Raji (cell line): ENCODE measurements around the gene PJA2.

Experiments used
- POLR2A ChIP-seq: IDR thresholded peaks from 2 replicates; pipeline ENCODE4 v1.6.1; 2011; ENCODE audit warnings: low read depth, low read length, control low read depth; ENCODE audit not compliant: insufficient read depth

Gene PJA2

DNA sequence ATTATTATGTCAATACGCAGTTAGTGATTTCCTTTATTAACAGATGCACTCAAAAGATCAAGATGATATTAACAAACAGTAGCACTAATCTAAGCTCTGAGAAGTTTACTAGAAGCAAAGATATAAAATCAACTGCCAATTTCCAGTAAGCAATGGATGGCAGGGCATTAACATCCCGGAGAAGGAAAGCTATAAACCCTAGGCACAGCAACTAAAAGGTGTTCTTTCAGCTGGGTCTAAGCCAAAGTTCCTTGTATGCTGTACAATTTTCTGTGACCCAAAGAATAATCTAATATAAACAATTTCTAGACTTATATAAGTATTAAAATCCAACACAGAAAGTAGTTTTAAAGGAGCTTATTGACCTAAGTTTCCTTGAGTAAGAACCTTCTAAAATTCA lies 39.4 kb downstream of the PJA2 start:
- TF ChIP-seq POLR2A, result no peak

DNA sequence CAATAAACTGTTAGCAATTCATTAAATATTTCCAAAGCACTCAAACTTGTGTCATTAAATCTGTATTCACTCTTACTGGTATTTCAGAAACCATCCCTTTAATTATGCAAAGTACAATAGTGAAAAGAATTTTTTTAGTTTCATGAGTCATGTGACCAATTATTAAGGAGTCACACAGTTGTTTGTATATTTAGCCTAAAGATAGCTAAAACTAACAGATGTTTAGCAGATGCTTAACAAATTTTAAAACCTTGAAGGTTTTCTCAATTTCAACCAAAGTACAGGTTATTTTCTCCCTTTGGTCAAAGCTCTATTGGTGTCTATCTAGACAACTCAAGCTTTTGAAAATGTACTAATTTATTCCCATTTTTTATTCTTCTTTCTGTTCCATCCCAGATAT lies 44.1 kb downstream of the PJA2 start:
- no peak for TF ChIP-seq POLR2A

DNA sequence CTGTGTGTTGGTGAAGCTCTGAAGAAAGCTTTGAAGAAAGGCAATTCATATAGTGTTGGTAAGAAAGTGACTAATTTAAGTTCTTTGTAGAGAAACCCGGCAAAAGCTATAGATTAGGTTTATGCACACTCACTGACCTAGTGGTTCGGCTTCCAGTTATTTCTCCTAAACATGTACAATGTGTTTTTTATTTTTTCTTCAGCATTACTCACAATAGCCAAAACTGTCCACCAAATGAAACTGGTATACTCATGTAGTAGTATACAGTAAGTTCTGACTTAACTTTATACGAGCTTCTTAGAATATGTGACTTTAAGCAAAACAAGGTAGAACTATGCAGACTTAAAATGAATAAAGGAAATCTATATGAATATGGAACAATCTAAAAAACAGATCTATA lies 44.8 kb downstream of the PJA2 start:
- TF ChIP-seq POLR2A, result no peak

GRCh38 chr5:109359642-109360041 lies 50.1 kb downstream of the PJA2 start:
- TF ChIP-seq POLR2A, result no peak

DNA sequence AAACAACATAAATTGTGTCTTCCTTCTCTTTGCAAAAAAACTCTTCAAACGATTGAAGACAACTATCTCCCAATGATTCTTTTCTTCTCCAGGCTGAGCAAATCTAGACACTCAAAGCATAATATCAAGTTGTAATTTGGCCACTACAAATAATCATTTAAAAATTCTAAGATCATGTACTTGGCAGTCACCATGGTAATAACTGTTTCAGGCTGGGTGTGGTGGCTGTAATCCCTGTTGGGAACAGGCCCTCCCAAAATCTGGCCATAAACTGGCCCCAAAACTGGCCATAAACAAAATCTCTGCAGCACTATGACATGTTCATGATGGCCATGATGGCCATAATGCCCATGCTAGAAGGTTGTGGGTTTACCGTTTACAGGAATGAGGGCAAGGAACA lies 52.0 kb downstream of the PJA2 start:
- TF ChIP-seq POLR2A, result no peak

GRCh38 chr5:109354761-109355160 lies 55.0 kb downstream of the PJA2 start:
- no peak for TF ChIP-seq POLR2A

GRCh38 chr5:109351988-109352864 lies 57.5 kb downstream of the PJA2 start:
- no peak for TF ChIP-seq POLR2A

DNA sequence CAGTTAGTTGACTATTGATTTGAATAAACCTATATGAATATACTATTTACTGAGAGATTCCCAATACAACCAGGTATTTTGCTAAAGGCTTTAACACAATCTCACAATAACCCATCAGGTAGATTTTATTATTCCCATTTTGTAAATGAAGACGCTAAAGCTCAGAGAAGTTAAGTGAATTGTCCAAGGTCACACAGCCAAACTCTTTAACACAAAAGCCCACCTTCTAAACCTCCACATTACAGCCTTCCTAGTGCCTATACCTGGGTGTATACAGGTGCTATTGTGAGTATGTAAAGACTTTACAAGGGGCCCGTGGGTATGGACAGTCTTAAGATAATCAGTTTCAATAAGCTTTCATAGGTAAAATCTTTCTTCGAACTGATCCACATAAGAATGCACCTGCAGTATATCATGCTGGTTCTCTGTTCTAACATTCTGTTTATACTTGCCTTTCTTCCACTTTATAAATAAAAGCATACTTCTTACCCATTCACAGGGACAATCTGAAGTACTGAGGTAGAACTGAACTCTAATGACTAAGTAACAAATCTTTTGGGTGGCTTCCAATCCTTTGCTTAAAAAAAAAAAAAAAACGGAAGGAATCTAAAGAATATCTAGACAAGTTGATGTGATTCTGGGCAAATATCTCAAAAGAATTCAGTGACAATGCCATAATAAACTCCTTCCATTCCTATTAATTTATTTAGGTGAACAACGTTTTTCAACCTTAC lies 59.1 kb downstream of the PJA2 start:
- TF ChIP-seq POLR2A, result no peak

- no peak for TF ChIP-seq POLR2A
These were observed 60.4 kb downstream of the PJA2 start for GRCh38 chr5:109349388-109349787.

- no peak for TF ChIP-seq POLR2A
These were observed 62.4 kb downstream of the PJA2 start for GRCh38 chr5:109347252-109347888.

DNA sequence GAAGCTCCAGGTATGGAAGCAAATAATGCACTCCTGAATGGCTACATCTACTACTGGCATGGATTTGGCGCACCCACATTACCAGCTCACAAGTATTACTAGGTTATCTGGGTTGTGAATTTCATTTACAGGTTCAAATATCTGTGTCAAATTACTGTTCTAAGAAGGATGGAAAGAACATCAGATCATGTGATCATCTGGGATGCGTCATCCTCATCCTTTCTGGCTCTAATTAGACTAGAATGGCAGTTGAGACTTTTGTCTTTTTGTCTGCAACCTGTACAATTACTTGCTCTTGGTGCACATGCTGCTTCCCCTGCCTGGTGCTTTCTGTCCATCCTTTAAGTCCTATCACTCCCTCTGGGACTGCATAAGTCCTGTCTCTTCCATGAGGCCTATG lies 64.1 kb downstream of the PJA2 start:
- no peak for TF ChIP-seq POLR2A

DNA sequence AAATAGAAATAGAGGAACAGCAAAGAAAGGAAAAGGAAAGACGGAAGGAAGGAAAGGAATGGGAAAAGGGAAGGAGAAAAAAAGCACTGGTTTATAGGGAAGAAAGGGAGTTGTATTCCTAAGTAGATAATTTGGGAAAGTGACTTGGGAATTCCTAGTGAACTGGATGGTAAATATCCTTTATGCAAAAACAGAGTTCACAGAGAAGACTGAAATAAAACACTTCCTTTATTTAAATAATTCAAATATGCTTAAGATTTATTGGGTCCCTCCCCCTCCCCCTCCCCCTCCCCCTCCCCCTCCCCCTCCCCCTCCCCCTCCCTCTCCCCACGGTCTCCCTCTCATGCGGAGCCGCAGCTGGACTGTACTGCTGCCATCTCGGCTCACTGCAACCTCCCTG lies 69.4 kb downstream of the PJA2 start:
- TF ChIP-seq POLR2A, result no peak

- TF ChIP-seq POLR2A, result no peak
These were observed 74.7 kb downstream of the PJA2 start for GRCh38 chr5:109335114-109335513.

DNA sequence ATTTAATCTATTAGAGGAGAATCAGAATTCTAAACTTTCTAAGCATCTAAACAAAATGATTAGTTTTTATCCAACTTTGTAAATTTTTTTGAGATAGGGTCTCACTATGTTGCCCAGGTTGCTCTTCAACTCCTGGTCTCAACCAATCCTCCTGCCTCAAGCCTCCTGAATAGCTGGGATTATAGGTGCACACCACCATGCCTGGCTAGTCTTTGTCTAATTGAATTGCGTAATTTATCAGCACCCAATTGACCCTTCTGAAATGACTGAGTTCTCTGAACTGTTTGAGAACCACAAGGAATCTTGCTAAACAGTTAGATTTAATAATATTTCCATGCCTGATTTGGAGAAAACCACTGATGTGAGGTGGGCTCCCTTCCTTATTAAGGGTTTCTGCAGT lies 75.7 kb downstream of the PJA2 start:
- TF ChIP-seq POLR2A, result no peak

GRCh38 chr5:109329333-109330237 lies 80.2 kb downstream of the PJA2 start:
- TF ChIP-seq POLR2A, result no peak
